H1 (cell line): Measurements from ENCODE around the gene ROBO2. TPM values are rescaled to one million over a fixed set of nuclear protein-coding genes. Genes with fewer than 3 reads are reported as not detected.

ENCODE experiments used
- CTCF ChIA-PET: fragments of 300-600 bp; sonication (Branson Sonifier 250); formaldehyde crosslinking; loops from one replicate; lab custom pipeline; 2021; ENCODE audit not compliant: partially characterized antibody; lab: Charles Lee
- POLR2A ChIA-PET: fragments of 300-600 bp; sonication (Branson Sonifier 250); formaldehyde crosslinking; loops from one replicate; lab custom pipeline; 2021; ENCODE audit warnings: inconsistent platforms; ENCODE audit not compliant: partially characterized antibody; lab: Charles Lee
- DNase-seq, 2 experiments: peaks; one replicate each; pipeline versions ENCODE4 v3.0.0 to v3.0.0-alpha.2; 2010 to 2022; ENCODE audit warnings: low spot score in 2 of 2, low read depth in 1 of 2, mixed read lengths in 1 of 2
- FAIRE-seq: peaks from 2 replicates; lab custom pipeline; 2011; peaks lifted over from hg19 to GRCh38; lab: Jason Lieb, UNC
- H2AFZ ChIP-seq: 2 replicates; pipeline ENCODE4 v1.8.1; 2012; ENCODE audit warnings: low read length, inconsistent platforms
- H2AK5ac ChIP-seq: 2 replicates; pipeline ENCODE4 v1.6.1; 2013; ENCODE audit warnings: low read depth, low read length
- H2BK120ac ChIP-seq: replicated peaks from 2 replicates; pipeline ENCODE3; 2013; ENCODE audit warnings: low read depth, low read length, inconsistent platforms
- H2BK12ac ChIP-seq: 2 replicates; pipeline ENCODE4 v1.6.1; 2013; ENCODE audit warnings: low read depth, low read length
- H2BK15ac ChIP-seq: 2 replicates; pipeline ENCODE4 v1.6.1; 2013; ENCODE audit warnings: low read length
- H2BK20ac ChIP-seq: 2 replicates; pipeline ENCODE4 v1.6.1; 2013; ENCODE audit warnings: low read length
- H2BK5ac ChIP-seq: 2 replicates; pipeline ENCODE4 v1.6.1; 2013; ENCODE audit warnings: low read depth, low read length
- H3K14ac ChIP-seq: 2 replicates; pipeline ENCODE4 v1.6.1; 2013; ENCODE audit warnings: inconsistent platforms; ENCODE audit not compliant: insufficient read length
- H3K18ac ChIP-seq: 2 replicates; pipeline ENCODE4 v1.6.1; 2013; ENCODE audit warnings: low read length; ENCODE audit errors: extremely low read depth
- H3K23ac ChIP-seq: 2 replicates; pipeline ENCODE4 v1.6.1; 2013; ENCODE audit warnings: inconsistent platforms; ENCODE audit not compliant: insufficient read length
- H3K23me2 ChIP-seq: 2 replicates; pipeline ENCODE4 v1.6.1; 2013; ENCODE audit warnings: low read depth, low read length
- H3K27ac ChIP-seq: 2 replicates; pipeline ENCODE4 v1.6.1; 2011; ENCODE audit warnings: low read depth, low read length, inconsistent platforms
- H3K27me3 ChIP-seq, 4 experiments: replicated peaks in 1 of 4; 1 replicate in 1 of 4; 2 replicates in 3 of 4; pipeline versions ENCODE4 v1.6.1 to v1.8.1; 2011 to 2013; ENCODE audit warnings: low read length in 3 of 4, mild to moderate bottlenecking in 3 of 4, inconsistent platforms in 2 of 4, mixed read lengths in 2 of 4, moderate library complexity in 1 of 4; ENCODE audit not compliant: control insufficient read depth in 3 of 4, insufficient read depth in 3 of 4; ENCODE audit errors: extremely low read depth in 1 of 4
- H3K36me3 ChIP-seq, 4 experiments: 2 replicates each; pipeline versions ENCODE4 v1.6.1 to v1.8.1; 2011 to 2013; ENCODE audit warnings: mild to moderate bottlenecking in 4 of 4, low read length in 3 of 4, moderate library complexity in 2 of 4, control low read depth in 1 of 4, inconsistent platforms in 1 of 4; ENCODE audit not compliant: insufficient read depth in 4 of 4, control insufficient read depth in 2 of 4
- H3K4ac ChIP-seq: replicated peaks from 2 replicates; pipeline ENCODE3; 2013; ENCODE audit warnings: low read length, low read depth, mixed read lengths, inconsistent platforms; ENCODE audit not compliant: insufficient read length
- H3K4me1 ChIP-seq, 4 experiments: replicated peaks in 1 of 4; 1 replicate in 1 of 4; 2 replicates in 3 of 4; pipeline versions ENCODE4 v1.6.1 to v1.8.1; 2011 to 2013; ENCODE audit warnings: low read length in 3 of 4, inconsistent platforms in 2 of 4, mixed read lengths in 1 of 4; ENCODE audit not compliant: insufficient read depth in 4 of 4, control insufficient read depth in 3 of 4
- H3K4me2 ChIP-seq, 2 experiments: 2 replicates each; pipeline versions ENCODE4 v1.6.1 to v1.8.1; 2011 to 2013; ENCODE audit warnings: low read depth in 2 of 2, low read length in 2 of 2, control low read depth in 1 of 2, inconsistent platforms in 1 of 2, mild to moderate bottlenecking in 1 of 2; ENCODE audit not compliant: insufficient read depth in 1 of 2
- H3K4me3 ChIP-seq, 4 experiments: fragments of 200-600, 300-600 bp in 1 of 4; sonication (generic), shearing (Covaris generic), sonication (Bioruptor Twin) in 1 of 4; 2 replicates each; pipeline versions ENCODE4 v1.5.1 to v1.8.1; 2011 to 2016; ENCODE audit warnings: low read length in 4 of 4, low read depth in 3 of 4, control low read depth in 2 of 4, inconsistent platforms in 2 of 4, mild to moderate bottlenecking in 2 of 4, mixed read lengths in 1 of 4, moderate library complexity in 1 of 4; ENCODE audit not compliant: insufficient read depth in 2 of 4; ENCODE audit errors: extremely low read depth in 1 of 4
- H3K56ac ChIP-seq: replicated peaks from 2 replicates; pipeline ENCODE3; 2013; ENCODE audit warnings: low read depth, mild to moderate bottlenecking, mixed read lengths, low read length, inconsistent platforms; ENCODE audit not compliant: insufficient read length
- H3K79me1 ChIP-seq: 2 replicates; pipeline ENCODE4 v1.6.1; 2013; ENCODE audit warnings: low read depth, low read length, control low read depth
- H3K79me2 ChIP-seq, 2 experiments: 2 replicates each; pipeline versions ENCODE4 v1.6.1 to v1.8.1; 2012 to 2013; ENCODE audit warnings: low read length in 2 of 2, mild to moderate bottlenecking in 2 of 2, inconsistent platforms in 1 of 2; ENCODE audit not compliant: insufficient read depth in 2 of 2, control insufficient read depth in 1 of 2
- H3K9ac ChIP-seq, 4 experiments: replicated peaks in 1 of 4; 1 replicate in 1 of 4; 2 replicates in 3 of 4; pipeline versions ENCODE4 v1.6.1 to v1.8.1; 2011 to 2013; ENCODE audit warnings: low read depth in 3 of 4, low read length in 3 of 4, control low read depth in 2 of 4, mild to moderate bottlenecking in 2 of 4, moderate library complexity in 2 of 4, inconsistent platforms in 1 of 4; ENCODE audit errors: extremely low read depth in 1 of 4
- H3K9me3 ChIP-seq, 2 experiments: 2 replicates each; pipeline versions ENCODE4 v1.6.1 to v1.8.1; 2012 to 2013; ENCODE audit warnings: mild to moderate bottlenecking in 2 of 2, moderate library complexity in 2 of 2, control low read depth in 1 of 2, inconsistent platforms in 1 of 2, low read depth in 1 of 2, low read length in 1 of 2, mixed read lengths in 1 of 2; ENCODE audit not compliant: insufficient read depth in 2 of 2
- H4K20me1 ChIP-seq, 2 experiments: replicated peaks in 1 of 2; 2 replicates each; pipeline versions ENCODE3 to v1.8.1; 2011 to 2013; ENCODE audit warnings: inconsistent platforms in 2 of 2, low read length in 2 of 2, mild to moderate bottlenecking in 1 of 2; ENCODE audit not compliant: insufficient read depth in 2 of 2, control insufficient read depth in 1 of 2
- H4K5ac ChIP-seq: 2 replicates; pipeline ENCODE4 v1.6.1; 2013; ENCODE audit warnings: low read length, low read depth, mixed read lengths, inconsistent platforms; ENCODE audit not compliant: insufficient read length
- H4K8ac ChIP-seq: 2 replicates; pipeline ENCODE4 v1.8.0; 2013; ENCODE audit warnings: mild to moderate bottlenecking, moderate library complexity, low read length, inconsistent platforms; ENCODE audit not compliant: insufficient read depth; ENCODE audit errors: extremely low read depth
- H4K91ac ChIP-seq: replicated peaks from 2 replicates; pipeline ENCODE3; 2013; ENCODE audit warnings: low read length, mixed read lengths, inconsistent platforms; ENCODE audit not compliant: insufficient read length
- BRCA1 ChIP-seq: IDR thresholded peaks from 2 replicates; pipeline ENCODE4 v1.6.1; 2012; ENCODE audit warnings: low read depth, low read length, improper control_type of control experiment
- CREB1 ChIP-seq: IDR thresholded peaks from 2 replicates; pipeline ENCODE4 v1.6.1; 2012; ENCODE audit warnings: inconsistent platforms
- EP300 ChIP-seq, 2 experiments: IDR thresholded peaks; 1 replicate in 1 of 2; 2 replicates in 1 of 2; pipeline ENCODE4 v1.6.1; 2011 to 2012; ENCODE audit warnings: low read depth in 2 of 2, low read length in 2 of 2, mild to moderate bottlenecking in 2 of 2, borderline replicate concordance in 1 of 2, inconsistent platforms in 1 of 2, moderate library complexity in 1 of 2
- GABPA ChIP-seq: IDR thresholded peaks from 2 replicates; pipeline ENCODE4 v1.6.1; 2011; ENCODE audit warnings: mild to moderate bottlenecking, low read length, moderate library complexity, borderline replicate concordance; ENCODE audit not compliant: insufficient read depth
- HDAC2 ChIP-seq, 2 experiments: fragments of 300-600 bp in 1 of 2; sonication (generic) in 1 of 2; IDR thresholded peaks; 2 replicates each; pipeline ENCODE4 v1.6.1; 2011 to 2012; ENCODE audit warnings: low read depth in 2 of 2, low read length in 2 of 2, mild to moderate bottlenecking in 2 of 2, moderate library complexity in 2 of 2, borderline replicate concordance in 1 of 2, inconsistent platforms in 1 of 2
- KDM1A ChIP-seq: fragments of 200-600, 300-600 bp; sonication (generic); IDR thresholded peaks from 2 replicates; pipeline ENCODE4 v1.7.1; 2016; ENCODE audit warnings: mild to moderate bottlenecking, low read length, borderline replicate concordance
- KDM4A ChIP-seq: IDR thresholded peaks from one replicate; pipeline ENCODE4 v1.7.1; 2012; ENCODE audit warnings: low read depth, mild to moderate bottlenecking, moderate library complexity, low read length, inconsistent platforms; ENCODE audit not compliant: severe bottlenecking
- POLR2AphosphoS5 ChIP-seq: IDR thresholded peaks from 2 replicates; pipeline ENCODE4 v1.6.1; 2011; ENCODE audit warnings: low read depth, low read length
- RXRA ChIP-seq: IDR thresholded peaks from 2 replicates; pipeline ENCODE4 v1.6.1; 2011; ENCODE audit warnings: low read depth, mild to moderate bottlenecking, low read length, moderate library complexity; ENCODE audit not compliant: insufficient read depth
- SIX5 ChIP-seq: IDR thresholded peaks from 2 replicates; pipeline ENCODE4 v1.6.1; 2011; ENCODE audit warnings: mild to moderate bottlenecking, low read depth, low read length
- SP4 ChIP-seq: IDR thresholded peaks from 2 replicates; pipeline ENCODE4 v1.6.1; 2012; ENCODE audit warnings: low read length, inconsistent platforms
- TAF1 ChIP-seq: IDR thresholded peaks from 2 replicates; pipeline ENCODE4 v1.6.1; 2011; ENCODE audit warnings: mild to moderate bottlenecking, low read depth, low read length
- TAF7 ChIP-seq: optimal IDR thresholded peaks from 2 replicates; pipeline ENCODE3; 2011; ENCODE audit warnings: low read depth, mild to moderate bottlenecking, inconsistent platforms, low read length, moderate library complexity, borderline replicate concordance
- TCF12 ChIP-seq: IDR thresholded peaks from 2 replicates; pipeline ENCODE4 v1.6.1; 2011; ENCODE audit warnings: low read depth, mild to moderate bottlenecking, low read length
- YY1 ChIP-seq: IDR thresholded peaks from 2 replicates; pipeline ENCODE4 v1.6.1; 2011; ENCODE audit warnings: low read depth, mild to moderate bottlenecking, low read length
- WGBS, 2 experiments: shearing (Covaris generic) in 1 of 2; methylation state at CpG; one replicate each; pipeline versions ENCODE4 v1.1.6 to v1.1.7; 2013 to 2015; ENCODE audit warnings: low lambda C conversion rate in 2 of 2, mixed read lengths in 2 of 2, inconsistent platforms in 1 of 2, low coverage in 1 of 2, missing lambda C conversion rate in 1 of 2; ENCODE audit not compliant: insufficient replicate concordance in 2 of 2, insufficient coverage in 1 of 2, insufficient read length in 1 of 2; ENCODE audit errors: extremely low coverage in 1 of 2, missing lambda C conversion rate in 1 of 2; 5-methylcytosine and 5-hydroxymethylcytosine counted together
- polyA plus RNA-seq, 7 experiments: library from polyadenylated mRNA; depleted of rRNA in 3 of 7; stranded (reverse) in 5 of 7; unstranded in 2 of 7; fragments of >200 nt in 5 of 7; fragments of 200-250 nt in 2 of 7; gene quantifications; 1 replicate in 5 of 7; 2 replicates in 1 of 7; 4 replicates in 1 of 7; pipeline versions ENCODE4 v1.2.1 to v1.2.3, GENCODE V29; 2011 to 2013; ENCODE audit warnings: missing spikeins in 2 of 7, mixed read lengths in 2 of 7
- total RNA-seq: library from RNA; stranded (reverse); fragmentation: NEBNext Ultra II Directional; extraction: Animal tissue kit (Norgen Biotek cat#: 25700); gene quantifications from 2 replicates; pipeline ENCODE4 v1.2.1, GENCODE V29; 2021

The ROBO2 gene
- total and polyA plus RNA-seq, 2 of the 8 experiments (the other 6 are each of a cell fraction or from before 2014, with no cell fraction given): 1.5 to 2.9 TPM

DNA sequence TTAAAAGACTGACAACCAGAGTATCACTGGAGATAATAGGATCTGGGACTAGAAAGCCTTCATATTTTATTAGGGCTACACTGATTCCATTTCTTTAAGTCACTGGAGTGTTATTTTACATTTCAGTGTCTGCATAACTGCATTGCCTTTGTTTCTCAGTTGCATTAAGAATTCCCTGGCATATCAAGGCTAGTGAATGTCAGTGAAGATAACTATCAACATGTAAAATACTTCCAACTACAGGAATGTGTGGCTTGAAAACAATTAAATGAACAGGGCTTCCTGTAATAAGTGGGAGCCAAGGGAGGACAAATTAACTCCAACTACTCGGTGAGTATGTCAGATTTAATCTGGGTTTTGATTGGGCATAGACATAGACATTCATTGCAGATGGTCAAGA lies 628.5 kb downstream of the ROBO2 start:
- H2BK12ac ChIP-seq: no peak overlapping the region
- H3K4ac ChIP-seq: no peak overlapping the region
- H3K23me2 ChIP-seq: no peaks in the 10 kb centered on the region
- no peak overlapping the region for H3K4me3 ChIP-seq
- peaks cover 0 to 7% of the 10 kb centered on the region in 2 experiments; a peak in 1 of 4 replicates for H3K9me3 ChIP-seq
- H3K36me3 ChIP-seq: no peaks in the 10 kb centered on the region
- no peak overlapping the region for H2BK120ac ChIP-seq
- no peak overlapping the region for H3K18ac ChIP-seq
- no peak for TF ChIP-seq KDM1A
- no peak for TF ChIP-seq EP300 (IDR thresholded peaks at IDR 0.05; ENCODE audit: borderline replicate concordance in 1 of 2, low read depth in 2 of 2, low read length in 2 of 2)
- TF ChIP-seq SIX5: no peak
- TF ChIP-seq YY1: no peak
- no peak for TF ChIP-seq CREB1
- TF ChIP-seq TAF7: no peak
- no peak for TF ChIP-seq BRCA1
- TF ChIP-seq SP4: no peak
- TF ChIP-seq GABPA: no peak
- no peak for TF ChIP-seq POLR2AphosphoS5
- no peak for TF ChIP-seq TCF12
- no peak for TF ChIP-seq HDAC2 (IDR thresholded peaks at IDR 0.05; ENCODE audit: borderline replicate concordance in 1 of 2, low read depth in 2 of 2, low read length in 2 of 2)
- TF ChIP-seq KDM4A: no peak
- no peak for TF ChIP-seq TAF1
- TF ChIP-seq RXRA: no peak
- H4K20me1 ChIP-seq: no peaks in the 10 kb centered on the region
- ChIA-PET POLR2A (no interaction called here), CTCF (no interaction called here)
- H3K56ac ChIP-seq: no peak overlapping the region
- no peak overlapping the region for H3K23ac ChIP-seq
- no peak overlapping the region for H3K14ac ChIP-seq
- no peak overlapping the region for H2BK15ac ChIP-seq
- H2BK20ac ChIP-seq: no peak overlapping the region
- DNase-seq (no peak), FAIRE-seq (no peak)
- no peaks in the 10 kb centered on the region for H3K4me1 ChIP-seq
- H3K79me1 ChIP-seq: no peaks in the 10 kb centered on the region
- H4K8ac ChIP-seq: no peak overlapping the region
- H3K27me3 ChIP-seq: no peaks in the 10 kb centered on the region
- no peak overlapping the region for H2BK5ac ChIP-seq
- 93% methylated on average over 1 of the region's 1 CpG; no CpG with 5 or more reads in 1 of the 2 experiments for WGBS, 2 experiments
- H4K91ac ChIP-seq: no peak overlapping the region
- no peak overlapping the region for H3K9ac ChIP-seq
- H3K4me2 ChIP-seq: no peak overlapping the region
- H3K27ac ChIP-seq: no peak overlapping the region
- no peak overlapping the region for H2AK5ac ChIP-seq
- H3K79me2 ChIP-seq: no peaks in the 10 kb centered on the region
- no peak overlapping the region for H4K5ac ChIP-seq
- H2AFZ ChIP-seq: peak overlapping the region; percentile 22; the same call in 1 of the 2 replicates
